Parathyroid adenoma (tissue), 2 donors: ENCODE data around the gene LCE6A.

Experiments
- H2AFZ ChIP-seq: fragments of 300-600 bp; sonication (generic); one replicate; pipeline ENCODE4 v1.7.0; 2017; ENCODE audit warnings: antibody characterized with exemption, mild to moderate bottlenecking
- H3K27ac ChIP-seq: fragments of 300-600 bp; sonication (generic); one replicate; pipeline ENCODE4 v1.7.0; 2017
- H3K27me3 ChIP-seq: fragments of 300-600 bp; sonication (generic); one replicate; pipeline ENCODE4 v1.7.0; 2017; ENCODE audit warnings: low read length; ENCODE audit not compliant: control insufficient read depth, insufficient read depth
- H3K36me3 ChIP-seq: fragments of 300-600 bp; sonication (generic); one replicate; pipeline ENCODE4 v1.7.0; 2017; ENCODE audit warnings: low read length; ENCODE audit not compliant: control insufficient read depth, insufficient read depth
- H3K4me1 ChIP-seq: fragments of 300-600 bp; sonication (generic); one replicate; pipeline ENCODE4 v1.7.0; 2017; ENCODE audit warnings: control low read depth
- H3K4me2 ChIP-seq: fragments of 300-600 bp; sonication (generic); one replicate; pipeline ENCODE4 v1.7.0; 2017; ENCODE audit warnings: low read length
- H3K4me3 ChIP-seq: fragments of 300-600 bp; sonication (generic); one replicate; pipeline ENCODE4 v1.7.0; 2017; ENCODE audit warnings: low read depth, low read length
- H3K79me2 ChIP-seq: fragments of 300-600 bp; sonication (generic); one replicate; pipeline ENCODE4 v1.7.0; 2017; ENCODE audit warnings: control low read depth
- H3K9ac ChIP-seq: fragments of 300-600 bp; sonication (generic); one replicate; pipeline ENCODE4 v1.7.0; 2017; ENCODE audit warnings: mild to moderate bottlenecking
- H3K9me3 ChIP-seq: fragments of 300-600 bp; sonication (generic); one replicate; pipeline ENCODE4 v1.7.0; 2017; ENCODE audit warnings: low read length; ENCODE audit not compliant: control insufficient read depth
- CTCF ChIP-seq: fragments of 300-600 bp; sonication (generic); IDR thresholded peaks from one replicate; pipeline ENCODE4 v1.7.0; 2017; ENCODE audit warnings: antibody characterized with exemption, mild to moderate bottlenecking
- donor health status: primary hyperparathyroidism.

Gene LCE6A

DNA sequence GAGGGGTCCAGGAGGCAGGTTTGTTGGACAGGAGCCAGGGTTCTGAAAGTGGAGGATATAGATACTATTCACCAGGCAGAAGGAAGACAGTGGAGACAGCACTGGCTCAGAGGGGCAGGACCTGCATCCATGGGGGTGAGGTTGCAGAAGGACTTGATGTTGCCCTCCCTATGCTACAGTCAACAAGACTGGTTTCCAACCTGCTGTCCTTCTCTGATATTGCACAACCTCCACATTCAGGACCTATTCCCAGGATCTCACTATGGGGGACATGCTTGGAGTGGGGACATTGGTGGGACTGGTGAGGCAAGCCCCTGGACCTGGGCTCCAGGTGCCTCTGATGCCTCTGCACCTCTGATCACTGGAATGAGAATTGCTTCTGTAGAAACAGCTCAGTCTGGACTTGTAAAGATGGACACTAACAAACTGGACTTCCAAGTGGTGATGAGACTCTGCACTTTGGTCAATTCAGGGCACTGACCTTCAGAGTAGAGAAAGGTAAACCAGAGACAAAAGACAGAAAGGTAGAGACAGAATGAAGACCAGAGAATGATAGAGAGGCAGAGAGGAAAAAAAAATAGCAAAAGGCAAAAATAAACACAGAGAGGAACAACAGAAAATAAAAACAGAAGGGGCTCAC lies 37.0 kb downstream of the LCE6A start:
- Histone ChIP-seq H3K36me3 (no peaks in the 10 kb centered on the region), H3K27ac (no peak overlapping the region), H3K4me1 (no peaks in the 10 kb centered on the region), H2AFZ (no peak overlapping the region), H3K9me3 (no peaks in the 10 kb centered on the region), H3K27me3 (no peaks in the 10 kb centered on the region), H3K9ac (no peak overlapping the region), H3K4me2 (no peak overlapping the region), H3K79me2 (no peaks in the 10 kb centered on the region), H3K4me3 (no peak overlapping the region)
- TF ChIP-seq CTCF: no peak

- Histone ChIP-seq H3K4me1 (no peaks in the 10 kb centered on the region), H3K9me3 (no peaks in the 10 kb centered on the region), H3K27ac (no peak overlapping the region), H3K4me3 (no peak overlapping the region), H3K79me2 (no peaks in the 10 kb centered on the region), H2AFZ (no peak overlapping the region), H3K9ac (no peak overlapping the region), H3K36me3 (no peaks in the 10 kb centered on the region), H3K27me3 (no peaks in the 10 kb centered on the region), H3K4me2 (no peak overlapping the region)
- TF ChIP-seq CTCF: no peak
Observed at GRCh38 chr1:152880316-152880715, 37.7 kb downstream of the LCE6A start.

DNA sequence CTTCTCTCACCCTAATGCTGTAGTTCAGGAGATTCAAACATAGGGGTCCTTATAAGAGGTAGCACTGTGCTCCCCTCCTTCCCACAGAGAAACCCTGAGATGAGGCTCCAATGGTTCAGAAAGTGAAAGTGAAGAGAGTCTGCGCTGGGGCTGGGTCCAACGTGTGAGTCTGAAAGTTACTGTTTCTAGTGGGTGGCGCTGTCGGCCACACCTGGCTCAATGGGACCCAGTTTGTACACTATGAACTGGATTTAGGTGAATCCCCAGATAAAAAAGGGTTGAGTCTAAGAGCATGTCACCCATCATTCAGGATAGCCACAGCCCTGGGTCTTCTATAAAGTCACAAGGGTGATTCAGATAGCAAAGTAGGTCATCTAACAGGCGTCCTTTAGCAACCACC lies 38.3 kb downstream of the LCE6A start:
- Histone ChIP-seq H3K4me3 (no peak overlapping the region), H3K36me3 (no peaks in the 10 kb centered on the region), H2AFZ (no peak overlapping the region), H3K4me2 (no peak overlapping the region), H3K79me2 (no peaks in the 10 kb centered on the region), H3K4me1 (no peaks in the 10 kb centered on the region), H3K27ac (no peak overlapping the region), H3K9ac (no peak overlapping the region), H3K27me3 (no peaks in the 10 kb centered on the region), H3K9me3 (no peaks in the 10 kb centered on the region)
- no peak for TF ChIP-seq CTCF

DNA sequence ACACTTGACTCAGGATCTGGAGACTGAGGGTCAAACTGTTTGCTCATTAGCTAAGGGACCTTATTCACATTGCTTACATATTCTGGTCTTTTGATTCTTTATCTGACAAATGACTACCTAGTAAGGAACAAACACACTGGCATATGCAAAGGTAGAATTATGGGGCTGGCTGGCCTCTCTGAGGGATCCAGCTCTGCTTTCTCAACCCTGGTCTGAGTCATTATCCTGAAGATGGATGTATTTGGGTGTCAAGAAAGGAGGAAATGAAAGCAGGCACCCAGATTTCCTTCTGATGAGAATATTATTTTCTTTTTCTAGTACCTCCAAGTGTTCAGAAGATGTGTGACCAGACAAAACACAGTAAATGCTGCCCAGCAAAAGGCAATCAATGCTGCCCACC lies 41.4 kb downstream of the LCE6A start:
- Histone ChIP-seq H3K27me3 (no peaks in the 10 kb centered on the region), H3K79me2 (no peaks in the 10 kb centered on the region), H3K9me3 (no peaks in the 10 kb centered on the region), H3K4me3 (no peak overlapping the region), H3K9ac (no peak overlapping the region), H3K4me1 (no peaks in the 10 kb centered on the region), H3K36me3 (no peaks in the 10 kb centered on the region), H3K27ac (no peak overlapping the region), H2AFZ (no peak overlapping the region), H3K4me2 (no peak overlapping the region)
- no peak for TF ChIP-seq CTCF

GRCh38 chr1:152884506-152884905 lies 41.9 kb downstream of the LCE6A start:
- no peak overlapping the region for H3K27ac ChIP-seq

More at GRCh38 chr1:152884506-152884905, 41.9 kb downstream of the LCE6A start:
- TF ChIP-seq CTCF: no peak
- H3K9me3 ChIP-seq: no peaks in the 10 kb centered on the region
- H2AFZ ChIP-seq: no peak overlapping the region
- no peaks in the 10 kb centered on the region for H3K4me1 ChIP-seq
- H3K36me3 ChIP-seq: no peaks in the 10 kb centered on the region
- no peaks in the 10 kb centered on the region for H3K79me2 ChIP-seq
- no peak overlapping the region for H3K9ac ChIP-seq
- H3K27me3 ChIP-seq: no peaks in the 10 kb centered on the region
- no peak overlapping the region for H3K4me2 ChIP-seq
- no peak overlapping the region for H3K4me3 ChIP-seq
